ENCODE results near the gene RFX1. TPM values are rescaled to one million over a fixed set of nuclear protein-coding genes. Genes with fewer than 3 reads are reported as not detected.

Gene RFX1
- total and polyA plus RNA-seq, 2 of the 13 experiments (the other 11 are each of a cell fraction or from before 2014, with no cell fraction given): 1.1 to 1.3 TPM

- TF ChIP-seq ZBTB40 (IDR thresholded peaks at IDR 0.05) (no peak), ZBTB40 (CRISPR knock-in tag; IDR thresholded peaks at IDR 0.05) (0 out of 2 replicates have a peak, but pooled peaks have one; percentile 33), NFIC (IDR thresholded peaks at IDR 0.05; ENCODE audit: low read length) (no peak), CEBPG (CRISPR knock-in tag; IDR thresholded peaks at IDR 0.05) (no peak), KLF15 (CRISPR knock-in tag; IDR thresholded peaks at IDR 0.05; ENCODE audit: borderline replicate concordance) (no peak), MEF2D (CRISPR knock-in tag; IDR thresholded peaks at IDR 0.05) (no peak), ZNF143 (CRISPR knock-in tag; IDR thresholded peaks at IDR 0.05) (no peak), ARNT2 (CRISPR knock-in tag; IDR thresholded peaks at IDR 0.05; ENCODE audit: low read depth) (no peak), PRMT3 (CRISPR knock-in tag; IDR thresholded peaks at IDR 0.05; ENCODE audit: borderline replicate concordance, low read depth) (no peak), ZNF629 (CRISPR knock-in tag; conservative IDR thresholded peaks at IDR 0.05) (peak; percentile 100), ZNF235 (CRISPR knock-in tag; IDR thresholded peaks at IDR 0.05; ENCODE audit: borderline replicate concordance) (no peak), ZNF276 (CRISPR knock-in tag; IDR thresholded peaks at IDR 0.05; ENCODE audit: low read depth) (no peak), ZNF724P (CRISPR knock-in tag; IDR thresholded peaks at IDR 0.05; ENCODE audit: borderline replicate concordance) (no peak), NCOA2 (CRISPR knock-in tag; IDR thresholded peaks at IDR 0.05) (no peak), ZNF414 (CRISPR knock-in tag; IDR thresholded peaks at IDR 0.05) (0 out of 2 replicates have a peak, but pooled peaks have one; percentile 24), HNRNPLL (IDR thresholded peaks at IDR 0.05; ENCODE audit: low read depth, low read length, poor library complexity, severe bottlenecking) (no peak)
These were observed 603 bp downstream of the RFX1 start (continued) for GRCh38 chr19:14005349-14006084.
